Naive thymus-derived CD8-positive, alpha-beta T cell (primary cell): Measurements from ENCODE around the gene G3BP2. TPM values are rescaled to one million over a fixed set of nuclear protein-coding genes. Genes with fewer than 3 reads are reported as not detected.

Experiments
- ATAC-seq, 2 donors: fragments of 150-1000 bp; cut with Tn5 transposase in 1 of 2; sonication (Bioruptor Pico), chemical (Tn5 transposase) in 1 of 2; 1 replicate in 1 of 2; 2 replicates in 1 of 2; pipeline ENCODE4 v1.10.0; 2021; ENCODE audit warnings: mild to moderate bottlenecking in 2 of 2, moderate library complexity in 2 of 2
- POLR2A ChIA-PET: fragments of 350-600 bp; sonication (Branson Sonifier 250); formaldehyde crosslinking; loops from one replicate; lab custom pipeline; 2021; ENCODE audit warnings: antibody characterized with exemption; lab: Charles Lee
- DNase-seq, 10 donors: peaks; one replicate each; pipeline versions ENCODE4 v3.0.0 to v3.0.0-alpha.2; 2020 to 2022
- H3K27ac Mint-ChIP-seq, 10 donors: one replicate each; pipeline ENCODE4 v1.8.0; 2020 to 2022; ENCODE audit warnings: mild to moderate bottlenecking in 10 of 10, mixed read lengths in 10 of 10, moderate library complexity in 4 of 10, inconsistent platforms in 1 of 10
- H3K27me3 Mint-ChIP-seq, 5 donors: one replicate each; pipeline ENCODE4 v1.8.0; 2021 to 2022; ENCODE audit warnings: mixed read lengths in 5 of 5
- H3K36me3 Mint-ChIP-seq, 3 donors: one replicate each; pipeline ENCODE4 v1.8.0; 2020 to 2022; ENCODE audit warnings: mixed read lengths in 3 of 3, mild to moderate bottlenecking in 2 of 3, inconsistent platforms in 1 of 3
- H3K4me1 Mint-ChIP-seq, 4 donors: one replicate each; pipeline ENCODE4 v1.8.0; 2021 to 2022; ENCODE audit warnings: mixed read lengths in 4 of 4
- H3K4me3 Mint-ChIP-seq, 10 donors: one replicate each; pipeline ENCODE4 v1.8.0; 2020 to 2022; ENCODE audit warnings: mild to moderate bottlenecking in 10 of 10, mixed read lengths in 10 of 10, moderate library complexity in 6 of 10, inconsistent platforms in 1 of 10
- H3K9me3 Mint-ChIP-seq, 9 donors: one replicate each; pipeline ENCODE4 v1.8.0; 2020 to 2022; ENCODE audit warnings: mixed read lengths in 9 of 9, mild to moderate bottlenecking in 3 of 9, inconsistent platforms in 1 of 9, moderate library complexity in 1 of 9
- polyA plus RNA-seq, 3 donors: library from polyadenylated mRNA; unstranded; fragments of 300-500 nt; fragmentation: Illumina TruSeq; gene quantifications; one replicate each; pipeline ENCODE4 v1.2.3, GENCODE V29; 2021
- total RNA-seq, 8 experiments: library from RNA in 2 of 8; stranded (reverse) in 2 of 8; gene quantifications; one replicate each; pipeline ENCODE4 v1.2.3 and lab custom pipeline; 2021 to 2026

The G3BP2 gene
- total and polyA plus RNA-seq, 5 experiments from 2014 or later: 116 to 190 (median 125) TPM

DNA sequence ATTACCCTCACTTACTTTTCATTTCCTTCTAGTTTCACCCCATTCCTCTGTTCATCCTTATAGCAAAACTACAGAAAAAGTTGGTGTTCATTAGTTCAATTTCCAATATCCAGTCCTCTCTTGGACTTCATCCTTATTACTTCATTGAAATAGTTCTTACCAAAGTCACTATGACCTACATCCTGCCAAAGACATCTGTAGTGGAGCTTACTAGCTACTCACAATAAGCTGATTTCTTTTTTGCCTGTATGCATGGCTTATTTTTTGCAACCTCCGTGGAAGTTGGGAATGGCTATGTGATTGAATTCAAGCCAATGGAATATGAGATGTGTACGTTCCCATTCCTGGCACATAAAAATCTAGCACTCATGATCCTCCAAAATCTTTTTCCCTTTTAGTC, 38.3 kb downstream of the G3BP2 start:
- Mint-ChIP-seq H3K4me3 (no peak overlapping the region), H3K27me3 (no peaks in the 10 kb centered on the region), H3K4me1 (peaks cover 8 to 17% (median 11%) of the 10 kb centered on the region in 4 donors), H3K27ac (peak overlapping the region in 1 of 10 donors; percentile 15), H3K9me3 (no peaks in the 10 kb centered on the region), H3K36me3 (peaks cover 0 to 3% (median 0%) of the 10 kb centered on the region in 3 donors)
- POLR2A ChIA-PET: interaction anchor here (0.7 kb wide), 1 partner anchor 534 kb away, joined by 4 read pairs; no protein-coding TSS in a partner anchor
- DNase-seq (no peak), ATAC-seq (no peak)

GRCh38 chr4:75634281-75634680, 38.9 kb downstream of the G3BP2 start:
- Mint-ChIP-seq H3K9me3 (no peaks in the 10 kb centered on the region), H3K4me1 (peaks cover 8 to 17% (median 12%) of the 10 kb centered on the region in 4 donors), H3K4me3 (no peak overlapping the region), H3K27me3 (no peaks in the 10 kb centered on the region), H3K27ac (peak overlapping the region in 1 of 10 donors; percentile 21), H3K36me3 (no peaks in the 10 kb centered on the region)
- ATAC-seq (no peak), DNase-seq (no peak)
- POLR2A ChIA-PET: no interaction called here

DNA sequence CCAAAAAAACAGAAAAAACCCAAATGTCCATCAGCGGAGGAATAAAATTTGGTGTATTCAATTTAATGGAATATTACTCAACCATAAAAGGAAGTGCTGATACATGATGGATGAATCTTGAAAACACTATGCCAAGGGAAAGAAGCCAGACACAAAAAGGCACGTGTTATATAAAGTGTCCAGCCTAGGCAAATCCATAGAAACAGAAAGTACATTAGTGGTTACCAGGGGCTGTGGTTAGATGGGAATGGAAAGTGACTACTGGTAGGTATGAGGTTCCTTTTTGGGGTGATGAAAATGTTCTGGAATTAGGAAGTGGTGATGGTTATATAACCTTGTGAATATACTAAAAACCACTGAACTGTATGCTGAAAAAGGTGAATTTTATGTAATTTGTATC, 39.4 kb downstream of the G3BP2 start:
- no peak overlapping the region for H3K4me3 Mint-ChIP-seq
- H3K27ac Mint-ChIP-seq: peak overlapping the region in 1 of 10 donors; percentile 52
- ATAC-seq (no peak), DNase-seq (no peak)
- H3K9me3 Mint-ChIP-seq: no peaks in the 10 kb centered on the region
- POLR2A ChIA-PET: no interaction called here
- H3K36me3 Mint-ChIP-seq: no peaks in the 10 kb centered on the region
- H3K27me3 Mint-ChIP-seq: peaks cover 0 to 1% (median 0%) of the 10 kb centered on the region in 5 donors
- peaks cover 8 to 15% (median 13%) of the 10 kb centered on the region in 4 donors for H3K4me1 Mint-ChIP-seq

- DNase-seq (no peak), ATAC-seq (no peak)
- Mint-ChIP-seq H3K9me3 (no peaks in the 10 kb centered on the region), H3K4me1 (peaks cover 8 to 14% (median 12%) of the 10 kb centered on the region in 4 donors), H3K27me3 (peaks cover 0 to 1% (median 0%) of the 10 kb centered on the region in 5 donors), H3K27ac (peak overlapping the region; percentile 16 to 96 (median 92)), H3K36me3 (no peaks in the 10 kb centered on the region), H3K4me3 (peak overlapping the region; percentile 85 to 99 (median 91))
- POLR2A ChIA-PET: interaction anchor here (0.5 to 2.2 kb wide), 3 partner anchors 40 to 433 kb away, joined by 3 to 19 read pairs (median 3); partner anchors contain the start of gene USO1
Observed at GRCh38 chr4:75630937-75631329, 42.3 kb downstream of the G3BP2 start.

DNA sequence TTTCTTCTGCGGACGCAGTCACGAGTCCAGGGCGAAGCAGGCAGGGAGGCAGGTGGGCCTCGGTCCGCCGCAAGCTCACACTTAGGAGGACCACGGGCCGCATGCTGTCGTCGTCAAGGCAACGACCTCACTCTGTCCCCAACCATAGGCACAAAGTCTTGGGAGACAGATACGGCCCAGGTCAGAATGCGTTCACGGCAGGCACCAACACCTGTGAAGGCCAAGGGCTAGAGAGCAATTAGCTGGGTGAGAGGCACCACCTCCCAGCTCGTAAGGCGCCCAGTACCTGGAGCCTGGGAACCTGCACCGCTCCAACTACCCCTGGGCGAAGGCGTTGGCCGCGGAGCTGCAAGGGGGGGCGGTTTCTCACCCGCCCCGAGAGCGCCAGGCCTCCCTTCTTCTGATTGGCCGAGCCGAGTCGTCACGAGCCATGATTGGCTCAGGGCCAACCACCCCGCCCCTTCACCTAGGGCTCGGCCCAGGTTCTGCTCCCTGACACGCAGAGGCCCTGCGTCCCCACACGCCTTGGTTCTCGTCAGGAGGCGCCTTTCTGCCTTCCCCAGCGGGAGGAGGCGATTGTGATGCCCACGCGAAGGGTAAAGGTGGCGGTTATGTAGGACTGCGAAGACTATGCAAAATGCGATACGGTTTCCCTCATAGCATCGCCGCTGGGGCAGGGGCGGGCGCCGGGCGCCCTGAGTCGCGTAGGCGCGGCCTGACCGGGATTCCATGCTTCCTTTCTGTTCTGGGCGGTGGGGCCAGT, 42.9 kb downstream of the G3BP2 start, which contains the start of gene CDKL2:
TSS of gene CDKL2 (minus strand) at position 355 of the 763 bp plus-strand sequence. CDS start 4,540 bp downstream, outside the sequence.
- Mint-ChIP-seq H3K9me3 (no peaks in the 10 kb centered on the region), H3K4me1 (peaks cover 8 to 14% (median 10%) of the 10 kb centered on the region in 4 donors), H3K27ac (peak within 1 kb of the TSS; percentile 16 to 96 (median 92)), H3K4me3 (peak within 1 kb of the TSS; percentile 85 to 99 (median 91)), H3K27me3 (peaks cover 0 to 1% (median 0%) of the 10 kb centered on the region in 5 donors), H3K36me3 (no peaks in the 10 kb centered on the region)
- POLR2A ChIA-PET: interaction anchor here (0.6 to 2.2 kb wide), 5 partner anchors 41 to 94 kb away, joined by 3 to 19 read pairs (median 3); partner anchors contain the start of gene USO1
- DNase-seq (peak; percentile 90 to 96 (median 92)), ATAC-seq (peak; percentile 98 to 99)

DNA sequence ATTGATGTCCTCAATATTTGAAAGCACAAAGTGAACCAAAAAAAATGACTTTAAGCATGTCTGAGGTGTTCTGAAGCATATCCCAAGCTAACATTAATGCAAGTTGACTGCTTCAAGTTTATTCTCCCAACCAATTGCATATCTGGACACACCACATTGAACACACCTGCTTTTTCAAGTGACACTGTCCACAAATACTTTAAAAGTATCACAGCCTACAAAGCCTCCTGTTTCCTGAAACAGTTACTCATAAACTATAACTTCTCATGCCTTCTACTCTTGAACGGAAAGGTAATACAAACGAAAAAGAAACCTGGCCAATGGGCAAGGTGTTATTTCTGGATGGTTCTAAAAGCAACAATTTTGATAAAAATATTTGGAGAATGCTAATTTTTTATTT, 44.0 kb downstream of the G3BP2 start:
- H3K27ac Mint-ChIP-seq: peak overlapping the region in 1 of 10 donors; percentile 96
- H3K4me1 Mint-ChIP-seq: peaks cover 8 to 14% (median 10%) of the 10 kb centered on the region in 4 donors
- H3K36me3 Mint-ChIP-seq: no peaks in the 10 kb centered on the region
- H3K4me3 Mint-ChIP-seq: peak overlapping the region; percentile 24 to 99 (median 74)
- no peak for DNase-seq
- peaks cover 0 to 1% (median 0%) of the 10 kb centered on the region in 5 donors for H3K27me3 Mint-ChIP-seq
- no peak for ATAC-seq
- POLR2A ChIA-PET: interaction anchor here (1.4 kb wide), 1 partner anchor 69 kb away, joined by 6 read pairs; no protein-coding TSS in a partner anchor
- H3K9me3 Mint-ChIP-seq: no peaks in the 10 kb centered on the region

DNA sequence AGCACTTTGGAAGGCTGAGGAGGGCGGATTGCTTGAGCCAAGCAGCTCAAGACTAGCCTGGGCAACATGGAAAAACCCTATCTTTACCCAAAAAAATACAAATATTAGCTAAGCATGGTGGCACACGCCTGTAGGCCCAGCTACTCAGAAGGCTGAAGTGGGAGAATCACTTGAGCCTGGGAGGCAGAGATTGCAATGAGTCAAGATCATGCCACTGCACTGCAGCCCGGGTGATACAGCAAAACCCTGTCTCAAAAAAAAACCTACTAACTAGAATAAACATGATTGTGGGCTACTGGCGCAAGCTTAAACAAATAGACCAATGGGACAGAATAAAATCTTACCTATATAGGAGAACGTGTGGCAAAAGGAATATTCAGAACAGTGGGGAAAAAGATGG, 50.2 kb downstream of the G3BP2 start:
- H3K36me3 Mint-ChIP-seq: no peaks in the 10 kb centered on the region
- DNase-seq (no peak), ATAC-seq (no peak)
- H3K9me3 Mint-ChIP-seq: no peaks in the 10 kb centered on the region
- no peaks in the 10 kb centered on the region for H3K4me1 Mint-ChIP-seq
- H3K27ac Mint-ChIP-seq: no peak overlapping the region
- H3K27me3 Mint-ChIP-seq: no peaks in the 10 kb centered on the region
- H3K4me3 Mint-ChIP-seq: no peak overlapping the region
- POLR2A ChIA-PET: no interaction called here

GRCh38 chr4:75621715-75622114, 51.5 kb downstream of the G3BP2 start:
- ATAC-seq (no peak), DNase-seq (no peak)
- H3K4me1 Mint-ChIP-seq: no peaks in the 10 kb centered on the region
- POLR2A ChIA-PET: no interaction called here
- H3K27me3 Mint-ChIP-seq: no peaks in the 10 kb centered on the region
- no peak overlapping the region for H3K4me3 Mint-ChIP-seq
- peaks cover 0 to 1% (median 0%) of the 10 kb centered on the region in 9 donors for H3K9me3 Mint-ChIP-seq
- peaks cover 0 to 1% (median 0%) of the 10 kb centered on the region in 3 donors for H3K36me3 Mint-ChIP-seq
- H3K27ac Mint-ChIP-seq: no peak overlapping the region

- ATAC-seq (no peak), DNase-seq (no peak)
- POLR2A ChIA-PET: no interaction called here
- peaks cover 0 to 7% (median 0%) of the 10 kb centered on the region in 3 donors for H3K36me3 Mint-ChIP-seq
- H3K27ac Mint-ChIP-seq: no peak overlapping the region
- peaks cover 0 to 1% (median 0%) of the 10 kb centered on the region in 5 donors for H3K27me3 Mint-ChIP-seq
- H3K4me3 Mint-ChIP-seq: no peak overlapping the region
- H3K9me3 Mint-ChIP-seq: peaks cover 0 to 3% (median 0%) of the 10 kb centered on the region in 9 donors
- no peaks in the 10 kb centered on the region for H3K4me1 Mint-ChIP-seq
Observed at GRCh38 chr4:75612306-75612705, 60.9 kb downstream of the G3BP2 start.

GRCh38 chr4:75605928-75606327, 67.3 kb downstream of the G3BP2 start:
- H3K9me3 Mint-ChIP-seq: peaks cover 0 to 3% (median 0%) of the 10 kb centered on the region in 9 donors
- H3K27ac Mint-ChIP-seq: no peak overlapping the region
- no peaks in the 10 kb centered on the region for H3K36me3 Mint-ChIP-seq
- no peak for DNase-seq
- H3K27me3 Mint-ChIP-seq: peaks cover 0 to 1% (median 0%) of the 10 kb centered on the region in 5 donors
- no peaks in the 10 kb centered on the region for H3K4me1 Mint-ChIP-seq
- ATAC-seq: no peak
- POLR2A ChIA-PET: no interaction called here
- H3K4me3 Mint-ChIP-seq: no peak overlapping the region

DNA sequence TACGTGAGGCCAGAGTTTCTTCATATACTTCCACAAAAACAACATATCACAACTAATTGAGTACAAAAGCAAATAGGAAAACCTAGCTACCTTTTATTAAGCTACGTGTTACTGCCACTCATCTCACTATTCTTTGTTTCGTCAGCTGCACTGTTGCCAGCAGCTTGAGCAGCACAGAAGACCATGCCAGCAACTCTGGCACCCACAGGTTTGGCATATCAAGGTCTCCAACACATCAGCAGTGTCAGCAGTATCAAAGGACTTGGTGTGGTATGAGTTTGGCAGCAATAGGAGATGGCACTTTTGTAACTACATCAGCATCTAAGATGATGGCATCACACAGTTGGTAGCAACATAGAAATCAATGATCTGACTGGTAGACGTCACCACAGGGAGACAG, 73.6 kb downstream of the G3BP2 start:
- Mint-ChIP-seq H3K36me3 (no peaks in the 10 kb centered on the region), H3K27me3 (no peaks in the 10 kb centered on the region), H3K4me1 (peaks cover 0 to under 1% (median 0%) of the 10 kb centered on the region in 4 donors), H3K9me3 (no peaks in the 10 kb centered on the region), H3K4me3 (no peak overlapping the region), H3K27ac (no peak overlapping the region)
- no peak for DNase-seq
- no peak for ATAC-seq
- POLR2A ChIA-PET: no interaction called here

- ATAC-seq: no peak
Observed at GRCh38 chr4:75598390-75598789, 74.8 kb downstream of the G3BP2 start.

GRCh38 chr4:75596061-75596460, 77.2 kb downstream of the G3BP2 start:
- no peak for ATAC-seq
- Mint-ChIP-seq H3K27me3 (no peaks in the 10 kb centered on the region), H3K9me3 (no peaks in the 10 kb centered on the region), H3K4me1 (peaks cover 0 to 2% (median 0%) of the 10 kb centered on the region in 4 donors), H3K36me3 (no peaks in the 10 kb centered on the region), H3K27ac (no peak overlapping the region), H3K4me3 (no peak overlapping the region)
- no peak for DNase-seq
- POLR2A ChIA-PET: no interaction called here

More at GRCh38 chr4:75598390-75598789, 74.8 kb downstream of the G3BP2 start:
- Mint-ChIP-seq H3K9me3 (no peaks in the 10 kb centered on the region), H3K36me3 (no peaks in the 10 kb centered on the region), H3K4me1 (peaks cover 0 to 2% (median 0%) of the 10 kb centered on the region in 4 donors), H3K27me3 (no peaks in the 10 kb centered on the region), H3K4me3 (no peak overlapping the region), H3K27ac (no peak overlapping the region)
- no peak for DNase-seq
- POLR2A ChIA-PET: no interaction called here
